Tibial nerve (tissue), 4 donors: ENCODE results near the gene EPB41L1. TPM values are rescaled to one million over a fixed set of nuclear protein-coding genes. Genes with fewer than 3 reads are reported as not detected.

ENCODE experiments used
- DNase-seq, 2 donors: peaks; one replicate each; pipeline ENCODE4 v3.0.0-alpha.2; 2019; ENCODE audit warnings: low spot score in 2 of 2
- H3K27ac ChIP-seq, 4 donors: fragments of 200-600 bp; sonication (generic) in 3 of 4; one replicate each; pipeline ENCODE4 v1.5.1; 2017 to 2019; ENCODE audit warnings: mild to moderate bottlenecking in 1 of 4
- H3K27me3 ChIP-seq, 2 donors: fragments of 200-600 bp; sonication (generic) in 1 of 2; one replicate each; pipeline versions ENCODE4 v1.5.1 to v1.6.0; 2017 to 2019
- H3K36me3 ChIP-seq, 3 donors: fragments of 200-600 bp; sonication (generic); one replicate each; pipeline ENCODE4 v1.5.1; 2018 to 2019
- H3K4me1 ChIP-seq, 4 donors: fragments of 200-600 bp; sonication (generic) in 3 of 4; one replicate each; pipeline ENCODE4 v1.5.1; 2017 to 2019
- H3K4me3 ChIP-seq, 4 donors: fragments of 200-600 bp; sonication (generic) in 3 of 4; one replicate each; pipeline ENCODE4 v1.5.1; 2017 to 2019; ENCODE audit warnings: mild to moderate bottlenecking in 1 of 4, moderate library complexity in 1 of 4
- H3K9me3 ChIP-seq, 4 donors: fragments of 200-600 bp; sonication (generic) in 3 of 4; one replicate each; pipeline ENCODE4 v1.5.1; 2017 to 2019
- CTCF ChIP-seq, 5 experiments: fragments of 200-600 bp in 3 of 5; fragments of 450-650 bp in 2 of 5; sonication (generic) in 3 of 5; IDR thresholded peaks; one replicate each; pipeline ENCODE4 v1.5.1; 2016 to 2019; ENCODE audit warnings: antibody characterized with exemption in 5 of 5, mild to moderate bottlenecking in 3 of 5, moderate library complexity in 2 of 5
- EP300 ChIP-seq, 2 donors: sonication (generic); formaldehyde crosslinking; IDR thresholded peaks; one replicate each; pipeline ENCODE4 v1.6.1; 2017; ENCODE audit warnings: antibody characterized with exemption in 2 of 2, mild to moderate bottlenecking in 1 of 2
- POLR2A ChIP-seq, 2 donors: fragments of 450-650 bp; IDR thresholded peaks; one replicate each; pipeline ENCODE4 v1.6.1; 2017; ENCODE audit warnings: antibody characterized with exemption in 2 of 2, mild to moderate bottlenecking in 2 of 2, moderate library complexity in 2 of 2
- WGBS, 2 donors: methylation state at CpG; one replicate each; pipeline ENCODE4 v1.1.5; 2018; 5-methylcytosine and 5-hydroxymethylcytosine counted together
- total RNA-seq, 4 donors: library from RNA; depleted of rRNA; stranded (reverse); fragments of >200 nt; gene quantifications; one replicate each; pipeline ENCODE4 v1.1.0, GENCODE V29; 2016

Gene EPB41L1
- total RNA-seq, 4 donors from 2014 or later, result 19.9 to 55.3 (median 30.8) TPM

- H3K9me3 ChIP-seq, result no peaks in the 10 kb centered on the region
- H3K4me1 ChIP-seq, result no peaks in the 10 kb centered on the region
- H3K36me3 ChIP-seq, result peaks cover 0 to 76% (median 0%) of the 10 kb centered on the region in 3 donors
- no peaks in the 10 kb centered on the region for H3K27me3 ChIP-seq
- DNase-seq, result no peak
- TF ChIP-seq EP300 (IDR thresholded peaks at IDR 0.05) (no peak), POLR2A (IDR thresholded peaks at IDR 0.05) (no peak), CTCF (IDR thresholded peaks at IDR 0.05) (no peak)
- no peak overlapping the region for H3K27ac ChIP-seq
- WGBS, 2 donors, result 68 to 75% methylated on average over 4 of the region's 4 CpGs
- no peak overlapping the region for H3K4me3 ChIP-seq
Measured at GRCh38 chr20:36217226-36217625, 62.7 kb downstream of the EPB41L1 start.

GRCh38 chr20:36218380-36219064 is 64.0 kb downstream of the EPB41L1 start:
- no peak overlapping the region for H3K27ac ChIP-seq
- no peaks in the 10 kb centered on the region for H3K27me3 ChIP-seq
- no peak overlapping the region for H3K4me3 ChIP-seq
- no peaks in the 10 kb centered on the region for H3K4me1 ChIP-seq
- TF ChIP-seq CTCF (IDR thresholded peaks at IDR 0.05) (no peak), EP300 (IDR thresholded peaks at IDR 0.05) (no peak), POLR2A (IDR thresholded peaks at IDR 0.05) (no peak)
- H3K36me3 ChIP-seq, result peaks cover 0 to 72% (median 0%) of the 10 kb centered on the region in 3 donors
- no peak for DNase-seq
- WGBS, 2 donors, result 44 to 62% methylated on average over 15 to 16 of the region's 16 CpGs
- no peaks in the 10 kb centered on the region for H3K9me3 ChIP-seq

GRCh38 chr20:36219671-36220220 is 65.2 kb downstream of the EPB41L1 start:
- Histone ChIP-seq H3K4me3 (no peak overlapping the region), H3K4me1 (no peaks in the 10 kb centered on the region), H3K27ac (no peak overlapping the region), H3K27me3 (no peaks in the 10 kb centered on the region), H3K9me3 (no peaks in the 10 kb centered on the region), H3K36me3 (peaks cover 0 to 74% (median 0%) of the 10 kb centered on the region in 3 donors)
- no peak for DNase-seq
- TF ChIP-seq CTCF (IDR thresholded peaks at IDR 0.05) (no peak), EP300 (IDR thresholded peaks at IDR 0.05) (no peak)
- WGBS, 2 donors, result 85 to 91% methylated on average over 17 of the region's 17 CpGs

- Histone ChIP-seq H3K27me3 (no peaks in the 10 kb centered on the region), H3K4me1 (no peaks in the 10 kb centered on the region), H3K9me3 (no peaks in the 10 kb centered on the region), H3K4me3 (no peak overlapping the region), H3K27ac (no peak overlapping the region), H3K36me3 (peaks cover 0 to 89% (median 0%) of the 10 kb centered on the region in 3 donors)
- 77 to 82% methylated on average over 7 of the region's 7 CpGs for WGBS, 2 donors
- no peak for DNase-seq
- TF ChIP-seq EP300 (IDR thresholded peaks at IDR 0.05) (no peak), POLR2A (IDR thresholded peaks at IDR 0.05) (no peak), CTCF (IDR thresholded peaks at IDR 0.05) (no peak)
Measured at GRCh38 chr20:36225666-36226065, 71.1 kb downstream of the EPB41L1 start.

- no peaks in the 10 kb centered on the region for H3K9me3 ChIP-seq
- DNase-seq, result no peak
- H3K27ac ChIP-seq, result no peak overlapping the region
- peaks cover 0 to 66% (median 0%) of the 10 kb centered on the region in 3 donors for H3K36me3 ChIP-seq
- WGBS, 2 donors, result 78 to 83% methylated on average over 6 of the region's 6 CpGs
- no peaks in the 10 kb centered on the region for H3K4me1 ChIP-seq
- H3K4me3 ChIP-seq, result no peak overlapping the region
- TF ChIP-seq EP300 (IDR thresholded peaks at IDR 0.05), result no peak
- no peaks in the 10 kb centered on the region for H3K27me3 ChIP-seq
Measured at GRCh38 chr20:36228770-36229169, 74.2 kb downstream of the EPB41L1 start.
